ENCODE data around the gene MIP. TPM values are rescaled to one million over a fixed set of nuclear protein-coding genes. Genes with fewer than 3 reads are reported as not detected.

MIP gene
- total and polyA plus RNA-seq, 2 donors (not counting 1 experiment from before 2014, with no cell fraction given): not detected

GRCh38 chr12:56425940-56426438 lies 28.5 kb downstream of the MIP start:
- no peak overlapping the region for H3K27ac ChIP-seq (ENCODE audit: insufficient read depth, low read length)
- H3K4me2 ChIP-seq (ENCODE audit: extremely low read depth, insufficient read depth, low read length): no peak overlapping the region
- H3K27me3 ChIP-seq (ENCODE audit: control insufficient read depth, insufficient read depth, low read length): no peaks in the 10 kb centered on the region
- no peaks in the 10 kb centered on the region for H3K9me3 ChIP-seq (ENCODE audit: control insufficient read depth, insufficient read depth, low read depth, low read length)
- no peaks in the 10 kb centered on the region for H4K20me1 ChIP-seq (ENCODE audit: control insufficient read depth, extremely low read depth, insufficient read depth, low read length)
- no peak for DNase-seq (ENCODE audit: low read depth in 2 of 2)
- no peaks in the 10 kb centered on the region for H3K4me1 ChIP-seq (ENCODE audit: control insufficient read depth, extremely low read depth, insufficient read depth, low read length)
- no peak for TF ChIP-seq EZH2 (IDR thresholded peaks at IDR 0.05; ENCODE audit: low read length, missing control alignments)
- TF ChIP-seq CTCF (conservative IDR thresholded peaks at IDR 0.05 in 1 of 2, IDR thresholded peaks at IDR 0.05 in 1 of 2; ENCODE audit: low read depth in 1 of 2, low read length in 2 of 2): no peak
- no peak overlapping the region for H3K9ac ChIP-seq (ENCODE audit: insufficient read depth, low read length)
- no peak overlapping the region for H2AFZ ChIP-seq (ENCODE audit: low read length)
- peaks cover 8% of the 10 kb centered on the region for H3K36me3 ChIP-seq (ENCODE audit: control insufficient read depth, insufficient read depth, low read length)
- no peak overlapping the region for H3K4me3 ChIP-seq (replicated peaks in 1 of 4; ENCODE audit: control extremely low read depth in 1 of 4, insufficient read depth in 1 of 4, low read depth in 3 of 4, low read length in 4 of 4)
- H3K79me2 ChIP-seq (ENCODE audit: control insufficient read depth, insufficient read depth, low read length): no peaks in the 10 kb centered on the region

GRCh38 chr12:56425193-56425592 lies 29.3 kb downstream of the MIP start:
- no peak overlapping the region for H3K9ac ChIP-seq (ENCODE audit: insufficient read depth, low read length)
- H3K79me2 ChIP-seq (ENCODE audit: control insufficient read depth, insufficient read depth, low read length): no peaks in the 10 kb centered on the region
- H3K4me2 ChIP-seq (ENCODE audit: extremely low read depth, insufficient read depth, low read length): no peak overlapping the region
- H3K27me3 ChIP-seq (ENCODE audit: control insufficient read depth, insufficient read depth, low read length): no peaks in the 10 kb centered on the region
- no peak for DNase-seq (ENCODE audit: low read depth in 2 of 2)
- H2AFZ ChIP-seq (ENCODE audit: low read length): no peak overlapping the region
- TF ChIP-seq CTCF (conservative IDR thresholded peaks at IDR 0.05 in 1 of 2, IDR thresholded peaks at IDR 0.05 in 1 of 2; ENCODE audit: low read depth in 1 of 2, low read length in 2 of 2) (no peak), EZH2 (IDR thresholded peaks at IDR 0.05; ENCODE audit: low read length, missing control alignments) (no peak)
- no peak overlapping the region for H3K27ac ChIP-seq (ENCODE audit: insufficient read depth, low read length)
- H3K36me3 ChIP-seq (ENCODE audit: control insufficient read depth, insufficient read depth, low read length): peaks cover 11% of the 10 kb centered on the region
- H3K4me3 ChIP-seq (replicated peaks in 1 of 4; ENCODE audit: control extremely low read depth in 1 of 4, insufficient read depth in 1 of 4, low read depth in 3 of 4, low read length in 4 of 4): no peak overlapping the region
- no peaks in the 10 kb centered on the region for H3K9me3 ChIP-seq (ENCODE audit: control insufficient read depth, insufficient read depth, low read depth, low read length)
- H4K20me1 ChIP-seq (ENCODE audit: control insufficient read depth, extremely low read depth, insufficient read depth, low read length): no peaks in the 10 kb centered on the region
- no peaks in the 10 kb centered on the region for H3K4me1 ChIP-seq (ENCODE audit: control insufficient read depth, extremely low read depth, insufficient read depth, low read length)

GRCh38 chr12:56420411-56420810 lies 34.0 kb downstream of the MIP start:
- Histone ChIP-seq H2AFZ (ENCODE audit: low read length) (no peak overlapping the region), H4K20me1 (ENCODE audit: control insufficient read depth, extremely low read depth, insufficient read depth, low read length) (no peaks in the 10 kb centered on the region), H3K4me1 (ENCODE audit: control insufficient read depth, extremely low read depth, insufficient read depth, low read length) (no peaks in the 10 kb centered on the region), H3K27me3 (ENCODE audit: control insufficient read depth, insufficient read depth, low read length) (no peaks in the 10 kb centered on the region), H3K27ac (ENCODE audit: insufficient read depth, low read length) (no peak overlapping the region), H3K9ac (ENCODE audit: insufficient read depth, low read length) (no peak overlapping the region), H3K4me2 (ENCODE audit: extremely low read depth, insufficient read depth, low read length) (no peak overlapping the region), H3K79me2 (ENCODE audit: control insufficient read depth, insufficient read depth, low read length) (no peaks in the 10 kb centered on the region), H3K36me3 (ENCODE audit: control insufficient read depth, insufficient read depth, low read length) (peaks cover 12% of the 10 kb centered on the region), H3K4me3 (replicated peaks in 1 of 4; ENCODE audit: control extremely low read depth in 1 of 4, insufficient read depth in 1 of 4, low read depth in 3 of 4, low read length in 4 of 4) (no peak overlapping the region), H3K9me3 (ENCODE audit: control insufficient read depth, insufficient read depth, low read depth, low read length) (no peaks in the 10 kb centered on the region)
- TF ChIP-seq EZH2 (IDR thresholded peaks at IDR 0.05; ENCODE audit: low read length, missing control alignments) (no peak), CTCF (conservative IDR thresholded peaks at IDR 0.05 in 1 of 2, IDR thresholded peaks at IDR 0.05 in 1 of 2; ENCODE audit: low read depth in 1 of 2, low read length in 2 of 2) (no peak)
- no peak for DNase-seq (ENCODE audit: low read depth in 2 of 2)
